Measurements from ENCODE around the gene YTHDC2.

Gene YTHDC2

GRCh38 chr5:113513384-113514288, at the start of gene YTHDC2:
Gene YTHDC2 (plus strand): TSS chr5:113513694. CDS start chr5:113513896, 202 bp downstream.
- peaks cover 0 to 8% of the 10 kb centered on the region in 2 donors for H3K36me3 ChIP-seq (ENCODE audit: control insufficient read depth in 1 of 2, insufficient read depth in 2 of 2, low read length in 2 of 2)
- H3K27me3 ChIP-seq (ENCODE audit: control insufficient read depth in 1 of 2, insufficient read depth in 2 of 2, low read length in 2 of 2) = no peaks in the 10 kb centered on the region
- no peaks in the 10 kb centered on the region for H3K9me3 ChIP-seq (ENCODE audit: control insufficient read depth in 1 of 2, low read length in 2 of 2)
- H3K27ac ChIP-seq (ENCODE audit: low read depth, low read length) = peak within 1 kb of the TSS; percentile 92
- H3K4me3 ChIP-seq (ENCODE audit: low read depth in 1 of 2, low read length in 2 of 2) = peak within 1 kb of the TSS; percentile 67 to 87
- peak within 1 kb of the TSS; percentile 87 for H3K9ac ChIP-seq (ENCODE audit: low read depth in 1 of 2, low read length in 2 of 2)
- peaks cover 8 to 10% of the 10 kb centered on the region in 2 donors for H3K4me1 ChIP-seq (ENCODE audit: control insufficient read depth in 1 of 2, insufficient read depth in 2 of 2, low read length in 2 of 2)

DNA sequence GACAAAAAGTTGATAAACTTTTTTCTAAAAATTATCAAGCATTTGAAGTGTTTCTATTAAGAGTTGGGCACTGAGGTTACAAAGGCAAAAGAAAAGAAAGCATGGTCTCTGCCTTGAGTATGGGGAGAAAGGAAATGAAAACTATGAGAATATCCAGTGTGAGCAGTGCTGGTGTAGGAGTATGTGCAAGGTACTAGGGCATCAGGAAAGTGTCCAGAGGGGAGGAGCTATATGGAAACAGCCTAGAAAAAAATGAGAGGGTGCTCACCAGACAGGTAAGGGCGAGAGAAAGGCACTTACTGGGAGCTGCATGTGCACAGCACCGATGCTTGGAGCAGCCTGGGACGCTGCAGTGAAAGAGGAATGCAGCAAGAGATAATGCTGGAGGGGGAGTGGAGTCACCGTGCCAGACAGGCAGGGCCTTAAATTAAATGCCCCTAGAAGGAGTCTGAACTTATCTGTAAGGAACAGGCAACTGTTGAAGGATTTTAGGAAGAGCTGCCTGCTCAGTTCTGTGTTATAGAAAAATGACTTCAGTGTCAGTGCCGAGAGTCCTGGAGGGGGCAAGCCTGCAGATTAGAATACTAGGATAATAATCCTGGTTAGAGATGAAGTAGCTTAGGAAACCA, 39.3 kb upstream of the YTHDC2 start:
- Histone ChIP-seq H3K4me3 (ENCODE audit: low read depth in 1 of 2, low read length in 2 of 2) (no peak overlapping the region), H3K27me3 (ENCODE audit: control insufficient read depth in 1 of 2, insufficient read depth in 2 of 2, low read length in 2 of 2) (no peaks in the 10 kb centered on the region), H3K36me3 (ENCODE audit: control insufficient read depth in 1 of 2, insufficient read depth in 2 of 2, low read length in 2 of 2) (no peaks in the 10 kb centered on the region), H3K9me3 (ENCODE audit: control insufficient read depth in 1 of 2, low read length in 2 of 2) (no peaks in the 10 kb centered on the region), H3K4me1 (ENCODE audit: control insufficient read depth in 1 of 2, insufficient read depth in 2 of 2, low read length in 2 of 2) (no peaks in the 10 kb centered on the region), H3K27ac (ENCODE audit: low read depth, low read length) (no peak overlapping the region), H3K9ac (ENCODE audit: low read depth in 1 of 2, low read length in 2 of 2) (no peak overlapping the region)

DNA sequence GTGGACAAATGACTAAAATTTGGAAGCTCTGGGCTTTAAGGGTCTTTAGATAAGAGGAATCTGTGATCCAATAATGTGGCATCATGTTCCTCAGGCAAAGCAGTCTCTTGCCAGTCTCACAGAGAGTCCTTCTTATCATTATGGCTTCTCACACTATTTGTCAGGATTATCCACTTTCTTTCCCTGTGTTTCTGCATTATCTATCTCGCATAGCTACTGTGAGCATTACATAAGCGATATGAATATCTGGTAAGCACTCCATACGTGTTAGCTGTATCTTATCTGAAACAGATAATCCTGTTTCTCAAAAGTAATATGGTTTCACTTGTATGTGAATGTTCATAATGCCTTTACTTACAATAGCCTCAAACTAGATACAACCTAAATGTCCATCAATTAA, 34.8 kb upstream of the YTHDC2 start:
- no peak overlapping the region for H3K27ac ChIP-seq (ENCODE audit: low read depth, low read length)
- no peaks in the 10 kb centered on the region for H3K36me3 ChIP-seq (ENCODE audit: control insufficient read depth in 1 of 2, insufficient read depth in 2 of 2, low read length in 2 of 2)
- no peaks in the 10 kb centered on the region for H3K4me1 ChIP-seq (ENCODE audit: control insufficient read depth in 1 of 2, insufficient read depth in 2 of 2, low read length in 2 of 2)
- no peak overlapping the region for H3K9ac ChIP-seq (ENCODE audit: low read depth in 1 of 2, low read length in 2 of 2)
- no peaks in the 10 kb centered on the region for H3K27me3 ChIP-seq (ENCODE audit: control insufficient read depth in 1 of 2, insufficient read depth in 2 of 2, low read length in 2 of 2)
- H3K9me3 ChIP-seq (ENCODE audit: control insufficient read depth in 1 of 2, low read length in 2 of 2) = no peaks in the 10 kb centered on the region
- no peak overlapping the region for H3K4me3 ChIP-seq (ENCODE audit: low read depth in 1 of 2, low read length in 2 of 2)

DNA sequence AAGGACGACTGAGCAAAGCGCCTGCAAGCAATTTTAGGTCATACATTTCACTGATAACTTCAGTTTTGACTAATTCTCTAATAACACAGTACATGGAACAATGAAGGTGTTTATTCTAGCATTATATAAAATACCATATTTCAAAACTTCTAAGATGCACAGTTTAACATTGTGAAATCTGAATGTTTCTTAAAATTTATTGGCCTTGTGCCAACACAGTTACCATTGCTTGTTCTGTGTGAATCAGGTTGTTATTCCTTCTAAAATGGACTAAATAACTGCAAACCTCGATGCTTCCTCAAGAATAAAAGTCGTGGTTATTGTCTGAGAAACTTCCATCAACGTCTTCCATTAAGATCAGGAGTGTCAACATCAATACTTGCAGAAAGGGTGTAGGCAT, 33.3 kb upstream of the YTHDC2 start:
- Histone ChIP-seq H3K4me1 (ENCODE audit: control insufficient read depth in 1 of 2, insufficient read depth in 2 of 2, low read length in 2 of 2) (no peaks in the 10 kb centered on the region), H3K27me3 (ENCODE audit: control insufficient read depth in 1 of 2, insufficient read depth in 2 of 2, low read length in 2 of 2) (peaks cover 0 to under 1% of the 10 kb centered on the region in 2 donors), H3K27ac (ENCODE audit: low read depth, low read length) (no peak overlapping the region), H3K4me3 (ENCODE audit: low read depth in 1 of 2, low read length in 2 of 2) (no peak overlapping the region), H3K9ac (ENCODE audit: low read depth in 1 of 2, low read length in 2 of 2) (no peak overlapping the region), H3K9me3 (ENCODE audit: control insufficient read depth in 1 of 2, low read length in 2 of 2) (no peaks in the 10 kb centered on the region), H3K36me3 (ENCODE audit: control insufficient read depth in 1 of 2, insufficient read depth in 2 of 2, low read length in 2 of 2) (no peaks in the 10 kb centered on the region)

DNA sequence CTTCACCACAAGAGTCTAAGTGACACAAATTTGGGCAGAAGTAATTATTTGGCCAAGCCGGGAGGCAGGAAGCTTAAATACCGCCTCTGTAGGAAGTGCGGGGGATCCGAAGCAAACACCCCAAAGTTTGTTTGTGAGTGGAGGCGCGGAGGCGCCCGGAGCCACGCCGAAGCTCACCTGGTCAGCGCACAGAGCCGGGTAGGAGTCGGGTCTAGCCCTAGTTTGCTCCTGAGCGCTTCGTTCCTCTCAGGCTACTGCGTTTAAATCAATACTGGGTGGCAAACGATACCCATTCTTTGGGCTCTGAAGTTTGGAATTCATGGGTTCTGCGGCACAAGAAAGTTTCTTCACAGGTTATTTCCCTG, 26.1 kb upstream of the YTHDC2 start:
- Histone ChIP-seq H3K9ac (ENCODE audit: low read depth in 1 of 2, low read length in 2 of 2) (no peak overlapping the region), H3K4me1 (ENCODE audit: control insufficient read depth in 1 of 2, insufficient read depth in 2 of 2, low read length in 2 of 2) (peaks cover 10 to 12% of the 10 kb centered on the region in 2 donors), H3K9me3 (ENCODE audit: control insufficient read depth in 1 of 2, low read length in 2 of 2) (peaks cover 0 to 6% of the 10 kb centered on the region in 2 donors), H3K27ac (ENCODE audit: low read depth, low read length) (no peak overlapping the region), H3K4me3 (ENCODE audit: low read depth in 1 of 2, low read length in 2 of 2) (peak overlapping the region; percentile 68 to 76), H3K36me3 (ENCODE audit: control insufficient read depth in 1 of 2, insufficient read depth in 2 of 2, low read length in 2 of 2) (no peaks in the 10 kb centered on the region), H3K27me3 (ENCODE audit: control insufficient read depth in 1 of 2, insufficient read depth in 2 of 2, low read length in 2 of 2) (peaks cover 16 to 34% of the 10 kb centered on the region in 2 donors)

GRCh38 chr5:113487781-113488644, 25.5 kb upstream of the YTHDC2 start, which contains the start of gene MCC:
Gene MCC (minus strand): TSS chr5:113488453.
- peak within 1 kb of the TSS; percentile 68 to 76 for H3K4me3 ChIP-seq (ENCODE audit: low read depth in 1 of 2, low read length in 2 of 2)
- no peaks in the 10 kb centered on the region for H3K36me3 ChIP-seq (ENCODE audit: control insufficient read depth in 1 of 2, insufficient read depth in 2 of 2, low read length in 2 of 2)
- H3K27me3 ChIP-seq (ENCODE audit: control insufficient read depth in 1 of 2, insufficient read depth in 2 of 2, low read length in 2 of 2) = peaks cover 16 to 34% of the 10 kb centered on the region in 2 donors
- peaks cover 10 to 12% of the 10 kb centered on the region in 2 donors for H3K4me1 ChIP-seq (ENCODE audit: control insufficient read depth in 1 of 2, insufficient read depth in 2 of 2, low read length in 2 of 2)
- peak within 1 kb of the TSS in 1 of 2 donors; percentile 26 for H3K9ac ChIP-seq (ENCODE audit: low read depth in 1 of 2, low read length in 2 of 2)
- no peak within 1 kb of the TSS for H3K27ac ChIP-seq (ENCODE audit: low read depth, low read length)
- H3K9me3 ChIP-seq (ENCODE audit: control insufficient read depth in 1 of 2, low read length in 2 of 2) = peaks cover 0 to 6% of the 10 kb centered on the region in 2 donors

DNA sequence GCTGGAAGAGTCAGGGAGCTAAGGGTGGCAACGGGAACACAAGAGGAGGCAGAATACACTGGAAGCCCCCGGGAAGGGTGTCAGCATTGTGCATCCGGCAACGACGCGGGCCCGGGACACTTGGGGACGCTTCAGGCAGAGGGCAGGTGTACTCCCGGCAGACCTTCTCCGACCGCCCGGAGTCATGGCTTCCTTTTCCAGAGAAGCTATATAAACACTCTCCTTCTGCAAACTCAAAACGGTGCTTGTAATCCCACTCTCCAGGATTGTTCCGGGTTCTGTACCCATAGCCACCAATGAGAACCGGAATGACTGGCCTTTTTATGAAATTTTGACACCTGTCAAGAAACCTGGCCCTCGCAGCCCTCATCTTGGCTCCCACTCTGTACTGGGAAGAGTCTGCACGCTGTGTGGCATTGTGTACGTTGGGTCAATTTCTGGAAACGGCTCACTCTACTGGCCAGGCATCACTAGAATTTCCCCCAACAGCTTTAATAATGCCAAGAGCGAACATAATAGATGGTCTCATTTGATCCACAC, 24.8 kb upstream of the YTHDC2 start:
- peaks cover 0 to 6% of the 10 kb centered on the region in 2 donors for H3K9me3 ChIP-seq (ENCODE audit: control insufficient read depth in 1 of 2, low read length in 2 of 2)
- H3K27me3 ChIP-seq (ENCODE audit: control insufficient read depth in 1 of 2, insufficient read depth in 2 of 2, low read length in 2 of 2) = peaks cover 16 to 34% of the 10 kb centered on the region in 2 donors
- H3K27ac ChIP-seq (ENCODE audit: low read depth, low read length) = no peak overlapping the region
- H3K36me3 ChIP-seq (ENCODE audit: control insufficient read depth in 1 of 2, insufficient read depth in 2 of 2, low read length in 2 of 2) = no peaks in the 10 kb centered on the region
- peak overlapping the region in 1 of 2 donors; percentile 26 for H3K9ac ChIP-seq (ENCODE audit: low read depth in 1 of 2, low read length in 2 of 2)
- peak overlapping the region; percentile 68 to 76 for H3K4me3 ChIP-seq (ENCODE audit: low read depth in 1 of 2, low read length in 2 of 2)
- H3K4me1 ChIP-seq (ENCODE audit: control insufficient read depth in 1 of 2, insufficient read depth in 2 of 2, low read length in 2 of 2) = peaks cover 10 to 12% of the 10 kb centered on the region in 2 donors

- Histone ChIP-seq H3K9ac (ENCODE audit: low read depth in 1 of 2, low read length in 2 of 2) (no peak overlapping the region), H3K4me1 (ENCODE audit: control insufficient read depth in 1 of 2, insufficient read depth in 2 of 2, low read length in 2 of 2) (peaks cover 10 to 12% of the 10 kb centered on the region in 2 donors), H3K27ac (ENCODE audit: low read depth, low read length) (no peak overlapping the region), H3K9me3 (ENCODE audit: control insufficient read depth in 1 of 2, low read length in 2 of 2) (peaks cover 0 to 6% of the 10 kb centered on the region in 2 donors), H3K4me3 (ENCODE audit: low read depth in 1 of 2, low read length in 2 of 2) (no peak overlapping the region), H3K27me3 (ENCODE audit: control insufficient read depth in 1 of 2, insufficient read depth in 2 of 2, low read length in 2 of 2) (peaks cover 16 to 34% of the 10 kb centered on the region in 2 donors), H3K36me3 (ENCODE audit: control insufficient read depth in 1 of 2, insufficient read depth in 2 of 2, low read length in 2 of 2) (no peaks in the 10 kb centered on the region)
Measured at GRCh38 chr5:113489299-113489698, 24.2 kb upstream of the YTHDC2 start.

DNA sequence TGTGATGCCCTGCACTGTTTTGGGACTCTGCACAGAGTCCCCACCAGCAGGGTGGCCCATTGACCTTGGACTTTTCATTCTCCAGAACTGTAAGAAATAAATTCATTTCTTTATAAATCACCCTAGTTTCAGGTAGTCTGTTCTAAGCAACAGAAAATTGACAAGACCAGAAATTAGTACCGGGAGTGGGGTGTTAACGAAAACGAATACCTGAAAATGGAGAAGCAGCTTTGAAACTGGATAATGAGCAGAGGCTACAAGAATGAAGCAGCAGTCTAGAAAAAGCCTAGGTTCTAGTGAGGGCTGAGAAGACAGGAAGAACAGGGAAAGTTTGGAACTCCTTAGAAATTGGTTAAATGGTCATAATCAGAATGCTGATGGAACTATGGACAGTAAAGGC, 23.2 kb upstream of the YTHDC2 start:
- Histone ChIP-seq H3K4me1 (ENCODE audit: control insufficient read depth in 1 of 2, insufficient read depth in 2 of 2, low read length in 2 of 2) (peaks cover 10 to 12% of the 10 kb centered on the region in 2 donors), H3K36me3 (ENCODE audit: control insufficient read depth in 1 of 2, insufficient read depth in 2 of 2, low read length in 2 of 2) (no peaks in the 10 kb centered on the region), H3K9me3 (ENCODE audit: control insufficient read depth in 1 of 2, low read length in 2 of 2) (peaks cover 0 to 6% of the 10 kb centered on the region in 2 donors), H3K27ac (ENCODE audit: low read depth, low read length) (no peak overlapping the region), H3K27me3 (ENCODE audit: control insufficient read depth in 1 of 2, insufficient read depth in 2 of 2, low read length in 2 of 2) (peaks cover 16 to 33% of the 10 kb centered on the region in 2 donors), H3K9ac (ENCODE audit: low read depth in 1 of 2, low read length in 2 of 2) (no peak overlapping the region), H3K4me3 (ENCODE audit: low read depth in 1 of 2, low read length in 2 of 2) (no peak overlapping the region)

All from duodenal mucosa (tissue), 2 donors.